A673 (cell line): ENCODE data around the gene SMAD5.

Experiments
- CTCF ChIP-seq: fragments of 300-800, 200-600 bp; sonication (generic); conservative IDR thresholded peaks from 2 replicates; pipeline ENCODE4 v1.5.1; 2017; ENCODE audit warnings: low read depth, mild to moderate bottlenecking, antibody characterized with exemption, low read length, moderate library complexity, mixed read lengths
- EZH2 ChIP-seq: fragments of 200-600 bp; sonication (generic); IDR thresholded peaks from 2 replicates; pipeline ENCODE4 v1.6.1; 2017; ENCODE audit warnings: borderline replicate concordance, low read depth, mild to moderate bottlenecking, mixed read lengths, antibody characterized with exemption, low read length; ENCODE audit not compliant: poor library complexity, severe bottlenecking

GRCh38 chr5:136109453-136110135, 23.1 kb upstream of the SMAD5 start:
- TF ChIP-seq CTCF (no peak), EZH2 (no peak)
